ENCODE measurements around the gene CLEC7A. TPM values are rescaled to one million over a fixed set of nuclear protein-coding genes. Genes with fewer than 3 reads are reported as not detected.

CLEC7A gene
- total RNA-seq, 4 donors from 2014 or later: 2.9 to 83.4 (median 4.6) TPM

DNA sequence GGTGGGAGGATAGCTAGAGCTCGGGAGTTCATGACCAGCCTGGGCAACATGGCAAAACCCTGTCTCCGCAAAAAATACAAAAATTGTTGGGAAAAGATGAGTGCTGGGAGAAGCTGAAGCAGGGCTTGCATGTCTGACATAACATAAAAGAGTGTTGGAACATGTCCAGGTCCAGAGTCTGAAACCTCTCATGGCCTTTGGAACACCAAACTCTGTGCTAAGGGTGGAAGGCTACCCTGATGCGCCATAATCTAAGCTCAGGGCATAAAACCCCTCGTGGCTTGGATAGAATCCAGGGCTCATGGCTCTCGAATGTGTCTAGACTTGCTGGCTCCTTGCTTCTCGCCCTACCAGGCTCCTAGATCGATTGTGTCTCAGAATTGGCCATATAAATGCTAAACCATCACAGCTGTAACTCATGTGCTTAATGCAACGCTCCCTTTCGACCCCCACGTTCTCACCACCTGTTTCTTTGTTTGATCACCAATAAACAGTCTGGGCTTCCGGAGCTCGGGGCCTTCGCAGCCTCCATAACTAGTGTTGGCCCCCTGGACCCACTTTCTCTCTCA lies 6.7 kb upstream of the CLEC7A start:
- WGBS, 2 donors (ENCODE audit: low coverage in 1 of 2): 57 to 69% methylated on average over 9 to 13 of the region's 13 CpGs
- Histone ChIP-seq H3K27ac (no peak overlapping the region), H3K36me3 (no peaks in the 10 kb centered on the region), H3K4me3 (no peak overlapping the region), H3K27me3 (no peaks in the 10 kb centered on the region), H3K9me3 (no peaks in the 10 kb centered on the region), H3K4me1 (no peaks in the 10 kb centered on the region)
- in situ Hi-C loops (cut with MboI; ENCODE audit: low pct_ligation_motif_present in 1 of 4, low pct_unique_long_range_greater_than_20kb in 1 of 4, low sequenced_read_pairs in 3 of 4) (loop anchor here in 1 of 4 donors (25.0 kb wide), 1 partner anchor 99 kb away; the partner anchor contains the start of gene CLEC9A), intact Hi-C loops (cut with DNase I; ENCODE audit: low total_unique reads) (loop anchor here (5.0 kb wide), 1 partner anchor 104 kb away; the partner anchor contains the start of gene CLEC9A)
- DNase-seq: no peak
- TF ChIP-seq POLR2AphosphoS5 (IDR thresholded peaks at IDR 0.05) (no peak), POLR2A (IDR thresholded peaks at IDR 0.05) (no peak), EP300 (IDR thresholded peaks at IDR 0.05; ENCODE audit: low read depth) (no peak)
- TF ChIP-seq, protein P1, sequence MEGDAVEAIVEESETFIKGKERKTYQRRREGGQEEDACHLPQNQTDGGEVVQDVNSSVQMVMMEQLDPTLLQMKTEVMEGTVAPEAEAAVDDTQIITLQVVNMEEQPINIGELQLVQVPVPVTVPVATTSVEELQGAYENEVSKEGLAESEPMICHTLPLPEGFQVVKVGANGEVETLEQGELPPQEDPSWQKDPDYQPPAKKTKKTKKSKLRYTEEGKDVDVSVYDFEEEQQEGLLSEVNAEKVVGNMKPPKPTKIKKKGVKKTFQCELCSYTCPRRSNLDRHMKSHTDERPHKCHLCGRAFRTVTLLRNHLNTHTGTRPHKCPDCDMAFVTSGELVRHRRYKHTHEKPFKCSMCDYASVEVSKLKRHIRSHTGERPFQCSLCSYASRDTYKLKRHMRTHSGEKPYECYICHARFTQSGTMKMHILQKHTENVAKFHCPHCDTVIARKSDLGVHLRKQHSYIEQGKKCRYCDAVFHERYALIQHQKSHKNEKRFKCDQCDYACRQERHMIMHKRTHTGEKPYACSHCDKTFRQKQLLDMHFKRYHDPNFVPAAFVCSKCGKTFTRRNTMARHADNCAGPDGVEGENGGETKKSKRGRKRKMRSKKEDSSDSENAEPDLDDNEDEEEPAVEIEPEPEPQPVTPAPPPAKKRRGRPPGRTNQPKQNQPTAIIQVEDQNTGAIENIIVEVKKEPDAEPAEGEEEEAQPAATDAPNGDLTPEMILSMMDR (IDR thresholded peaks at IDR 0.05): no peak

DNA sequence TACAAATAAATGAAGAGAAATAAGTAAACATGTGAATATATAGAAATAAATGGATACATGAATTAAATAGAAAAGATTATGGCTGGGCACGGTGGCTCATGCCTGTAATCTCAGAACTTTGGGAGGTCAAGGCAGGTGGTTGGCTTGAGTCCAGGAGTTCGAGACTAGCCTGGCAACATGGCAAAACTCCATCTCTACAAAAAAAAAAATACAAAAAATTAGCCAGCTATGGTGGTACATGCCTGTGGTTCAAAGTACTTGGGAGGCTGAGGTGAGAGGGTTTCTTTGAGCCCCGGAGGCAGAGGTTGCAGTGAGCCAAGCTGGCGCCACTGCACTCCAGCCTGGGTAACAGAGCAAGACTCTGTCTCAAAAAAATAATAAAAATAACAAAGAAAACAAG lies 5.1 kb upstream of the CLEC7A start:
- Histone ChIP-seq H3K36me3 (no peaks in the 10 kb centered on the region), H3K27me3 (no peaks in the 10 kb centered on the region), H3K9me3 (no peaks in the 10 kb centered on the region), H3K4me3 (no peak overlapping the region), H3K4me1 (no peaks in the 10 kb centered on the region), H3K27ac (no peak overlapping the region)
- no peak for DNase-seq
- TF ChIP-seq POLR2A (IDR thresholded peaks at IDR 0.05) (no peak), EP300 (IDR thresholded peaks at IDR 0.05; ENCODE audit: low read depth) (no peak), POLR2AphosphoS5 (IDR thresholded peaks at IDR 0.05) (no peak)
- TF ChIP-seq, protein P1 (IDR thresholded peaks at IDR 0.05): no peak
- intact Hi-C loops (cut with DNase I; ENCODE audit: low total_unique reads) (loop anchor here (5.0 kb wide), 1 partner anchor 103 kb away; the partner anchor contains the start of gene CLEC9A), in situ Hi-C loops (cut with MboI; ENCODE audit: low pct_ligation_motif_present in 1 of 4, low pct_unique_long_range_greater_than_20kb in 1 of 4, low sequenced_read_pairs in 3 of 4) (loop anchor here in 1 of 4 donors (25.0 kb wide), 1 partner anchor 98 kb away; the partner anchor contains the start of gene CLEC9A)
- 67 to 68% methylated on average over 3 to 4 of the region's 4 CpGs for WGBS, 2 donors (ENCODE audit: low coverage in 1 of 2)

DNA sequence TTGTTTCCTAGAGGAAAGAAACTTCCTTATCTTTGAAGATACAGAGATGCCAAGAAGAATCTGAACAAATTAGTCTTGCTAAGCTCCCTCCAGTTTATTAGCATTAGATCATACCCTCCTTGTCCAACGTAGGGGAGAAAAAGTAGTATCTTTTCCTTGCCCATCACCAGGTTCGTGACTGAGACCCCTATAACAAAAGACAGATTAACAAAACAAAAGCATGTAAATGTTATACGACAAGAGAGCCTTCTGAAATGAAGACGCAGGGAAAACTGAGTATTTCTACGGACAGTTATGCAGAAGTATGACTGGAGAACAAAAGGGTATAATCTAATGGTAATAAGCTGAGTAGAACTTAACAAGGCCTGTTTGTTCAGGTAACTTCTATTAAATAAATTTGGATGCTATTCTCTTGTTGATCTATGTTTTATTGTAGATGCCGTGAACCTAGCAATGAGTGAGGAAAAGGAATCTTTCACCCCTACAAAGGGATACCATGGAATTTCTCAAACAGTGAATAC lies 2.9 kb upstream of the CLEC7A start:
- Histone ChIP-seq H3K9me3 (no peaks in the 10 kb centered on the region), H3K36me3 (no peaks in the 10 kb centered on the region), H3K4me3 (no peak overlapping the region), H3K27ac (no peak overlapping the region), H3K4me1 (no peaks in the 10 kb centered on the region), H3K27me3 (no peaks in the 10 kb centered on the region)
- 70 to 82% methylated on average over 6 of the region's 6 CpGs for WGBS, 2 donors (ENCODE audit: low coverage in 1 of 2)
- TF ChIP-seq EP300 (IDR thresholded peaks at IDR 0.05; ENCODE audit: low read depth) (no peak), POLR2AphosphoS5 (IDR thresholded peaks at IDR 0.05) (no peak), POLR2A (IDR thresholded peaks at IDR 0.05) (no peak)
- TF ChIP-seq, protein P1 (IDR thresholded peaks at IDR 0.05): no peak
- in situ Hi-C loops (cut with MboI; ENCODE audit: low pct_ligation_motif_present in 1 of 4, low pct_unique_long_range_greater_than_20kb in 1 of 4, low sequenced_read_pairs in 3 of 4) (loop anchor here in 1 of 4 donors (25.0 kb wide), 1 partner anchor 96 kb away; the partner anchor contains the start of gene CLEC9A), intact Hi-C loops (cut with DNase I; ENCODE audit: low total_unique reads) (no loop called here)
- no peak for DNase-seq

DNA sequence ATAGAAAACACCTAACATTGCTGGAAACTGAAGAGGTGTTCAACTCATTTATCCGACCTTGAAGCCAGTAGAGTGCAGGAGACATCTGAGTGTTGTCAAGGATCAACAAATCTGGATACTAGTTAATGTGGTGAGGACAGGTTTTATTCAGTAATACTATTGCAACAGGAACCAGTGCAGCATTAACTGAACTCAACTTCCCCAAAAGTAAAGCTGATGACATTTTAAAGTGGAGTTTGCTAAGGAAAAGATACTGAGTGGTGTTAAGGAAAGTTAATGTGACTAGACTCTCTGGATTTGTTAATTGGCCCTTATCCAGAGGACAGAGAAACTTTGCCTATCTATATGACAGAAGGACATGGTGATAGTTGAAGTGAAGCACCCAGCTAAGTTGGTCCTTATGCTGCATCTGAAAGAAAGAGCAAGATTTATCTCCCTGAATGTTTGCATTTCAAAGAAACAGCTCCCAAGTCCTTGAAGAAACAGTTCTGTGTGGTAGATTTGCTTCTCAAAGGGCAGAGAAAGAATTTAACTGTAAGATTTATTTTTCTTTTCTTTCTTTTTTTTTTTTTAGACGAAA lies 1.2 kb upstream of the CLEC7A start:
- H3K27ac ChIP-seq: peak overlapping the region in 1 of 4 donors; percentile 11

More for the DNA sequence above, 1.2 kb upstream of the CLEC7A start:
- TF ChIP-seq EP300 (IDR thresholded peaks at IDR 0.05; ENCODE audit: low read depth): no peak
- TF ChIP-seq, protein P1 (IDR thresholded peaks at IDR 0.05): no peak
- TF ChIP-seq POLR2AphosphoS5 (IDR thresholded peaks at IDR 0.05): no peak
- TF ChIP-seq POLR2A (IDR thresholded peaks at IDR 0.05): no peak
- Histone ChIP-seq H3K27me3 (no peaks in the 10 kb centered on the region), H3K4me3 (no peak overlapping the region), H3K9me3 (no peaks in the 10 kb centered on the region), H3K4me1 (no peaks in the 10 kb centered on the region), H3K36me3 (no peaks in the 10 kb centered on the region)
- 72 to 78% methylated on average over 1 to 2 of the region's 2 CpGs for WGBS, 2 donors (ENCODE audit: low coverage in 1 of 2)
- DNase-seq: no peak
- in situ Hi-C loops (cut with MboI; ENCODE audit: low pct_ligation_motif_present in 1 of 4, low pct_unique_long_range_greater_than_20kb in 1 of 4, low sequenced_read_pairs in 3 of 4) (loop anchor here in 1 of 4 donors (25.0 kb wide), 1 partner anchor 94 kb away; the partner anchor contains the start of gene CLEC9A), intact Hi-C loops (cut with DNase I; ENCODE audit: low total_unique reads) (no loop called here)
